ENCODE data around the gene NMNAT2. TPM values are rescaled to one million over a fixed set of nuclear protein-coding genes. Genes with fewer than 3 reads are reported as not detected.

Gene NMNAT2
- total RNA-seq, 4 donors from 2014 or later: 0.10 to 0.29 (median 0.26) TPM; not detected in 1

GRCh38 chr1:183222909-183223308 lies 195.3 kb downstream of the NMNAT2 start:
- Histone ChIP-seq H3K36me3 (no peaks in the 10 kb centered on the region), H3K4me1 (peaks cover 13 to 19% of the 10 kb centered on the region in 2 donors), H3K27ac (no peak overlapping the region), H3K27me3 (no peaks in the 10 kb centered on the region), H3K4me3 (no peak overlapping the region), H3K9me3 (no peaks in the 10 kb centered on the region)
- no peak for DNase-seq
- no peak for TF ChIP-seq POLR2A (IDR thresholded peaks at IDR 0.05)
- no peak for TF ChIP-seq CTCF (IDR thresholded peaks at IDR 0.05 in 4 of 5, conservative IDR thresholded peaks at IDR 0.05 in 1 of 5)
- intact Hi-C loops (cut with DNase I; ENCODE audit: low total_unique reads): no loop called here
- in situ Hi-C loops (cut with MboI; ENCODE audit: low sequenced_read_pairs in 4 of 4): no loop called here
- no peak for ATAC-seq

GRCh38 chr1:183219616-183220009 lies 198.6 kb downstream of the NMNAT2 start:
- TF ChIP-seq POLR2A (IDR thresholded peaks at IDR 0.05): no peak
- TF ChIP-seq CTCF (IDR thresholded peaks at IDR 0.05 in 4 of 5, conservative IDR thresholded peaks at IDR 0.05 in 1 of 5): no peak
- H3K9me3 ChIP-seq: no peaks in the 10 kb centered on the region
- in situ Hi-C loops (cut with MboI; ENCODE audit: low sequenced_read_pairs in 4 of 4): no loop called here
- intact Hi-C loops (cut with DNase I; ENCODE audit: low total_unique reads): no loop called here
- no peaks in the 10 kb centered on the region for H3K27me3 ChIP-seq
- no peak overlapping the region for H3K4me3 ChIP-seq
- H3K36me3 ChIP-seq: no peaks in the 10 kb centered on the region
- H3K27ac ChIP-seq: peak overlapping the region in 2 of 4 donors; percentile 27 to 76
- ATAC-seq: no peak
- peaks cover 18 to 24% of the 10 kb centered on the region in 2 donors for H3K4me1 ChIP-seq
- no peak for DNase-seq

GRCh38 chr1:183218971-183219615 lies 199.1 kb downstream of the NMNAT2 start:
- in situ Hi-C loops (cut with MboI; ENCODE audit: low sequenced_read_pairs in 4 of 4): no loop called here
- peak; percentile 42 to 48 for ATAC-seq

GRCh38 chr1:183218027-183218618 lies 200.1 kb downstream of the NMNAT2 start:
- DNase-seq (peak; percentile 23 to 61), ATAC-seq (peak; percentile 78 to 84)
- in situ Hi-C loops (cut with MboI; ENCODE audit: low sequenced_read_pairs in 4 of 4): no loop called here
- no peak for TF ChIP-seq CTCF (IDR thresholded peaks at IDR 0.05 in 4 of 5, conservative IDR thresholded peaks at IDR 0.05 in 1 of 5)
- no peak for TF ChIP-seq POLR2A (IDR thresholded peaks at IDR 0.05)
- H3K27ac ChIP-seq: peak overlapping the region; percentile 45 to 76 (median 52)
- no peak overlapping the region for H3K4me3 ChIP-seq
- intact Hi-C loops (cut with DNase I; ENCODE audit: low total_unique reads): no loop called here
- no peaks in the 10 kb centered on the region for H3K36me3 ChIP-seq
- no peaks in the 10 kb centered on the region for H3K9me3 ChIP-seq
- H3K27me3 ChIP-seq: no peaks in the 10 kb centered on the region
- H3K4me1 ChIP-seq: peaks cover 18 to 24% of the 10 kb centered on the region in 2 donors

More at GRCh38 chr1:183218971-183219615, 199.1 kb downstream of the NMNAT2 start:
- Histone ChIP-seq H3K9me3 (no peaks in the 10 kb centered on the region), H3K36me3 (no peaks in the 10 kb centered on the region), H3K27ac (peak overlapping the region; percentile 45 to 76 (median 52)), H3K4me3 (no peak overlapping the region), H3K4me1 (peaks cover 18 to 24% of the 10 kb centered on the region in 2 donors), H3K27me3 (no peaks in the 10 kb centered on the region)
- TF ChIP-seq CTCF (IDR thresholded peaks at IDR 0.05 in 4 of 5, conservative IDR thresholded peaks at IDR 0.05 in 1 of 5): no peak
- TF ChIP-seq POLR2A (IDR thresholded peaks at IDR 0.05): no peak
- intact Hi-C loops (cut with DNase I; ENCODE audit: low total_unique reads): no loop called here
- DNase-seq: peak in 1 of 2 donors; percentile 32
